ENCODE measurements around the gene ADGRD2. TPM values are rescaled to one million over a fixed set of nuclear protein-coding genes. Genes with fewer than 3 reads are reported as not detected.
A peak's percentile ranks its signal among the peaks of the same experiment; 100 is the strongest.

The ADGRD2 gene
- total and polyA plus RNA-seq, 9 donors, result not detected

DNA sequence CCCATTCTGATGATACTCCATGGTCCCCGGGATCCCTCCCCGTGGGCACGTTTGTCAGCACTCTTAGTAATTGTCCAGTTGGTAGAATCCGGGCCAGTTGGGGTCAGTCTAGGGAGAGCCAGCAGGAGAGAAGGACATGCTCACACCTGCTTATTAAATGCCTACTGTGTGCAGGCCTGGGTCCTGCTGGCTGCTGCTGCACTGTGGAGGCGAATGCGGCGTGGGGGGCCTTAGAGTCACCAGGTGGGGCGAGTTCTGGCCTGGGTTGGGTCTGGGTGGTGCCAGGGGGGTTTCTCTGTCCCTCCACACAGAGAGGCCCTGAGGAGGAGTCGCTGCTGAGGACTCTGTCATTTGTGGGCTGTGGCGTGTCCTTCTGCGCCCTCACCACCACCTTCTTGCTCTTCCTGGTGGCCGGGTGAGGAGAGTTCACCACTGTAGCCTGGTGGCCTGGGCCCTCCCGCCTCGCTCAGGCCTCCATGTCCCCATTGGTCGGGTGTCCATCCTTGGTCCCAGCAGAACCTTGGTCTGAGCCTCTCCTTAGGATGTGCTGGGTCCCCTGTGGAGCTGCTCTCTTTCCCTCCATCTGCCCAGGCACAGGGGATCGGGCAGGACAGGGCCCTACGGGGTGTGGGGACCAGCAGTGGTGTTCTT lies 17.3 kb downstream of the ADGRD2 start:
- WGBS, 3 donors, result 91 to 92% (median 91%) methylated on average over 17 of the region's 17 CpGs
- H3K27ac ChIP-seq, result no peak overlapping the region
- no peak for DNase-seq
- H3K9me3 ChIP-seq, result no peaks in the 10 kb centered on the region
- intact Hi-C loops (cut with DNase I), result no loop called here
- no peaks in the 10 kb centered on the region for H3K27me3 ChIP-seq
- no peak overlapping the region for H3K4me3 ChIP-seq
- no peak for TF ChIP-seq CTCF (IDR thresholded peaks at IDR 0.05)
- TF ChIP-seq EP300 (IDR thresholded peaks at IDR 0.05), result no peak
- TF ChIP-seq POLR2A (IDR thresholded peaks at IDR 0.05), result no peak
- H3K4me1 ChIP-seq (ENCODE audit: insufficient read depth), result no peaks in the 10 kb centered on the region
- no peaks in the 10 kb centered on the region for H3K36me3 ChIP-seq

GRCh38 chr9:124468061-124468740 lies 17.9 kb downstream of the ADGRD2 start:
- peak in 1 of 5 donors; percentile 4 for DNase-seq
- WGBS, 3 donors, result 90 to 92% (median 91%) methylated on average over 18 to 19 of the region's 19 CpGs
- Histone ChIP-seq H3K9me3 (no peaks in the 10 kb centered on the region), H3K27ac (no peak overlapping the region), H3K27me3 (no peaks in the 10 kb centered on the region), H3K36me3 (no peaks in the 10 kb centered on the region), H3K4me1 (ENCODE audit: insufficient read depth) (no peaks in the 10 kb centered on the region), H3K4me3 (no peak overlapping the region)
- intact Hi-C loops (cut with DNase I), result no loop called here
- TF ChIP-seq POLR2A (IDR thresholded peaks at IDR 0.05) (no peak), CTCF (IDR thresholded peaks at IDR 0.05) (no peak), EP300 (IDR thresholded peaks at IDR 0.05) (no peak)

GRCh38 chr9:124469011-124469832 lies 19.0 kb downstream of the ADGRD2 start:
- no peak for DNase-seq
- no peaks in the 10 kb centered on the region for H3K36me3 ChIP-seq
- WGBS, 3 donors, result 82 to 88% (median 83%) methylated on average over 27 to 28 of the region's 28 CpGs
- intact Hi-C loops (cut with DNase I), result no loop called here
- no peaks in the 10 kb centered on the region for H3K9me3 ChIP-seq
- H3K27ac ChIP-seq, result no peak overlapping the region
- H3K4me3 ChIP-seq, result no peak overlapping the region
- H3K4me1 ChIP-seq (ENCODE audit: insufficient read depth), result no peaks in the 10 kb centered on the region
- TF ChIP-seq CTCF (IDR thresholded peaks at IDR 0.05), result no peak
- no peak for TF ChIP-seq EP300 (IDR thresholded peaks at IDR 0.05)
- no peak for TF ChIP-seq POLR2A (IDR thresholded peaks at IDR 0.05)
- H3K27me3 ChIP-seq, result no peaks in the 10 kb centered on the region

- Histone ChIP-seq H3K27me3 (no peaks in the 10 kb centered on the region), H3K9me3 (no peaks in the 10 kb centered on the region), H3K36me3 (no peaks in the 10 kb centered on the region), H3K27ac (no peak overlapping the region), H3K4me1 (ENCODE audit: insufficient read depth) (no peaks in the 10 kb centered on the region), H3K4me3 (no peak overlapping the region)
- 81 to 86% (median 85%) methylated on average over 9 to 13 of the region's 13 CpGs for WGBS, 3 donors
- no peak for DNase-seq
- no peak for TF ChIP-seq CTCF (IDR thresholded peaks at IDR 0.05)
- TF ChIP-seq POLR2A (IDR thresholded peaks at IDR 0.05), result no peak
- intact Hi-C loops (cut with DNase I), result no loop called here
These were observed 20.1 kb downstream of the ADGRD2 start for GRCh38 chr9:124470306-124470705.
